Trophoblast cell (in vitro differentiated cells and primary cell): ENCODE measurements around the gene SRGAP3.

Source experiments
- DNase-seq, 2 donors: peaks; one replicate each; pipeline ENCODE4 v3.0.0-alpha.2; 2016
- H2AFZ ChIP-seq: 2 replicates; pipeline ENCODE4 v1.6.1; 2013; ENCODE audit warnings: low read length, moderate library complexity, mild to moderate bottlenecking; ENCODE audit not compliant: insufficient read depth, poor library complexity
- H2AK5ac ChIP-seq: 2 replicates; pipeline ENCODE4 v1.6.1; 2013; ENCODE audit warnings: mild to moderate bottlenecking, low read length
- H2BK120ac ChIP-seq: 2 replicates; pipeline ENCODE4 v1.6.1; 2013; ENCODE audit warnings: low read length, mild to moderate bottlenecking, moderate library complexity; ENCODE audit not compliant: insufficient read depth, poor library complexity
- H2BK12ac ChIP-seq: 2 replicates; pipeline ENCODE4 v1.6.1; 2013; ENCODE audit warnings: mild to moderate bottlenecking, low read length, moderate library complexity
- H2BK5ac ChIP-seq: 2 replicates; pipeline ENCODE4 v1.6.1; 2013; ENCODE audit warnings: low read length, low read depth, moderate library complexity, mild to moderate bottlenecking; ENCODE audit not compliant: poor library complexity
- H3K14ac ChIP-seq: 2 replicates; pipeline ENCODE4 v1.6.1; 2013; ENCODE audit warnings: mild to moderate bottlenecking, low read length
- H3K18ac ChIP-seq: 2 replicates; pipeline ENCODE4 v1.6.1; 2013; ENCODE audit warnings: mild to moderate bottlenecking, low read length
- H3K23ac ChIP-seq: 2 replicates; pipeline ENCODE4 v1.6.1; 2013; ENCODE audit warnings: low read length
- H3K27ac ChIP-seq: 2 replicates; pipeline ENCODE4 v1.5.1; 2013; ENCODE audit warnings: low read depth, mild to moderate bottlenecking, inconsistent platforms, low read length, moderate library complexity
- H3K27me3 ChIP-seq: 2 replicates; pipeline ENCODE4 v1.6.1; 2013; ENCODE audit warnings: inconsistent platforms, mild to moderate bottlenecking, low read length, moderate library complexity; ENCODE audit not compliant: insufficient read depth
- H3K36me3 ChIP-seq, 2 experiments: 1 replicate in 1 of 2; 2 replicates in 1 of 2; pipeline ENCODE4 v1.6.1; 2013; ENCODE audit warnings: low read length in 2 of 2, mild to moderate bottlenecking in 2 of 2, moderate library complexity in 1 of 2; ENCODE audit not compliant: insufficient read depth in 2 of 2, control insufficient read depth in 1 of 2
- H3K4ac ChIP-seq: 2 replicates; pipeline ENCODE4 v1.6.1; 2013; ENCODE audit warnings: low read depth, mild to moderate bottlenecking, low read length, moderate library complexity
- H3K4me1 ChIP-seq, 2 experiments: 1 replicate in 1 of 2; 2 replicates in 1 of 2; pipeline ENCODE4 v1.6.1; 2013; ENCODE audit warnings: low read length in 2 of 2, mild to moderate bottlenecking in 2 of 2, moderate library complexity in 1 of 2; ENCODE audit not compliant: insufficient read depth in 2 of 2, control insufficient read depth in 1 of 2
- H3K4me2 ChIP-seq: 2 replicates; pipeline ENCODE4 v1.6.1; 2013; ENCODE audit warnings: inconsistent platforms, mild to moderate bottlenecking, low read length, moderate library complexity
- H3K4me3 ChIP-seq: 2 replicates; pipeline ENCODE4 v1.5.1; 2013; ENCODE audit warnings: mild to moderate bottlenecking, low read depth, low read length, inconsistent platforms
- H3K79me1 ChIP-seq: one replicate; pipeline ENCODE4 v1.6.1; 2013; ENCODE audit warnings: low read length
- H3K79me2 ChIP-seq: 2 replicates; pipeline ENCODE4 v1.6.1; 2013; ENCODE audit warnings: low read length, mild to moderate bottlenecking; ENCODE audit not compliant: control insufficient read depth, insufficient read depth, poor library complexity
- H3K9ac ChIP-seq: 2 replicates; pipeline ENCODE4 v1.6.1; 2013; ENCODE audit warnings: mild to moderate bottlenecking, low read length
- H3K9me3 ChIP-seq: 2 replicates; pipeline ENCODE4 v1.6.1; 2013; ENCODE audit warnings: low read depth, mild to moderate bottlenecking, control low read depth, inconsistent platforms, low read length; ENCODE audit not compliant: insufficient read depth
- H4K12ac ChIP-seq: 2 replicates; pipeline ENCODE4 v1.6.1; 2013; ENCODE audit warnings: low read depth, mild to moderate bottlenecking, low read length, moderate library complexity
- H4K8ac ChIP-seq: 2 replicates; pipeline ENCODE4 v1.6.1; 2013; ENCODE audit warnings: low read depth, mild to moderate bottlenecking, low read length, moderate library complexity
- H4K91ac ChIP-seq: one replicate; pipeline ENCODE4 v1.6.1; 2013; ENCODE audit warnings: low read depth, mild to moderate bottlenecking, low read length, moderate library complexity
- WGBS: extraction: QIAGEN DNeasy Blood & Tissue Kit; methylation state at CpG from one replicate; pipeline ENCODE4 v1.1.7; 2013; ENCODE audit warnings: missing lambda C conversion rate; ENCODE audit not compliant: insufficient read length, insufficient coverage; ENCODE audit errors: extremely low coverage; 5-methylcytosine and 5-hydroxymethylcytosine counted together

The SRGAP3 gene

GRCh38 chr3:9117220-9117619, 132.2 kb downstream of the SRGAP3 start:
- Histone ChIP-seq H4K8ac (no peak overlapping the region), H4K91ac (no peak overlapping the region), H3K4me3 (no peak overlapping the region), H2BK120ac (no peak overlapping the region), H3K27me3 (no peaks in the 10 kb centered on the region), H3K9ac (no peak overlapping the region), H3K18ac (no peak overlapping the region), H3K27ac (no peak overlapping the region), H3K4me1 (no peaks in the 10 kb centered on the region), H3K23ac (no peak overlapping the region), H4K12ac (no peak overlapping the region), H3K4me2 (no peak overlapping the region), H3K36me3 (no peaks in the 10 kb centered on the region), H2BK12ac (no peak overlapping the region), H2AK5ac (no peak overlapping the region), H2AFZ (no peak overlapping the region), H3K14ac (no peak overlapping the region), H3K79me1 (no peaks in the 10 kb centered on the region), H3K9me3 (no peaks in the 10 kb centered on the region), H3K79me2 (no peaks in the 10 kb centered on the region), H2BK5ac (no peak overlapping the region), H3K4ac (no peak overlapping the region)
- WGBS, result no CpG with 5 or more reads among the region's 1 CpG
- no peak for DNase-seq

- Histone ChIP-seq H4K91ac (no peak overlapping the region), H2AK5ac (no peak overlapping the region), H3K36me3 (no peaks in the 10 kb centered on the region), H3K4me1 (no peaks in the 10 kb centered on the region), H3K9ac (no peak overlapping the region), H2BK12ac (no peak overlapping the region), H3K14ac (no peak overlapping the region), H3K23ac (no peak overlapping the region), H4K8ac (no peak overlapping the region), H2AFZ (no peak overlapping the region), H4K12ac (no peak overlapping the region), H3K4ac (no peak overlapping the region), H3K79me2 (no peaks in the 10 kb centered on the region), H3K27ac (no peak overlapping the region), H3K4me2 (no peak overlapping the region), H3K27me3 (no peaks in the 10 kb centered on the region), H3K4me3 (no peak overlapping the region), H2BK120ac (no peak overlapping the region), H3K18ac (no peak overlapping the region), H3K79me1 (no peaks in the 10 kb centered on the region), H3K9me3 (peaks cover 1% of the 10 kb centered on the region), H2BK5ac (no peak overlapping the region)
- WGBS, result no CpG with 5 or more reads among the region's 3 CpGs
- DNase-seq, result no peak
Measured at GRCh38 chr3:9116336-9116735, 133.1 kb downstream of the SRGAP3 start.

- Histone ChIP-seq H3K4me1 (peaks cover 0 to 4% of the 10 kb centered on the region in 2 experiments), H3K79me1 (no peaks in the 10 kb centered on the region), H3K4me2 (no peak overlapping the region), H4K91ac (no peak overlapping the region), H3K27me3 (no peaks in the 10 kb centered on the region), H3K79me2 (no peaks in the 10 kb centered on the region), H2AFZ (no peak overlapping the region), H2BK12ac (no peak overlapping the region), H4K8ac (no peak overlapping the region), H2BK5ac (no peak overlapping the region), H3K23ac (no peak overlapping the region), H4K12ac (no peak overlapping the region), H3K36me3 (no peaks in the 10 kb centered on the region), H2AK5ac (no peak overlapping the region), H3K18ac (no peak overlapping the region), H3K9ac (no peak overlapping the region), H3K14ac (no peak overlapping the region), H3K27ac (no peak overlapping the region), H3K9me3 (peaks cover 2% of the 10 kb centered on the region), H3K4ac (no peak overlapping the region), H3K4me3 (no peak overlapping the region), H2BK120ac (no peak overlapping the region)
- no CpG with 5 or more reads among the region's 2 CpGs for WGBS
- DNase-seq, result no peak
Measured at GRCh38 chr3:9115336-9115735, 134.1 kb downstream of the SRGAP3 start.

GRCh38 chr3:9113040-9113439, 136.4 kb downstream of the SRGAP3 start:
- Histone ChIP-seq H3K23ac (no peak overlapping the region), H3K27ac (no peak overlapping the region), H2BK12ac (no peak overlapping the region), H3K14ac (no peak overlapping the region), H3K4me1 (peaks cover 0 to 7% of the 10 kb centered on the region in 2 experiments), H3K79me1 (no peaks in the 10 kb centered on the region), H3K18ac (no peak overlapping the region), H4K91ac (no peak overlapping the region), H2BK120ac (no peak overlapping the region), H3K9me3 (peaks cover 4% of the 10 kb centered on the region), H4K8ac (no peak overlapping the region), H3K27me3 (no peaks in the 10 kb centered on the region), H3K4me2 (no peak overlapping the region), H3K9ac (no peak overlapping the region), H2BK5ac (no peak overlapping the region), H2AFZ (no peak overlapping the region), H3K4ac (no peak overlapping the region), H2AK5ac (no peak overlapping the region), H4K12ac (no peak overlapping the region), H3K4me3 (no peak overlapping the region), H3K36me3 (no peaks in the 10 kb centered on the region), H3K79me2 (peaks cover 1% of the 10 kb centered on the region)
- DNase-seq, result peak in 1 of 2 donors; percentile 26
- WGBS, result no CpG with 5 or more reads among the region's 4 CpGs
